Body of pancreas (tissue), 4 donors: ENCODE data around the gene THOC2. TPM values are rescaled to one million over a fixed set of nuclear protein-coding genes. Genes with fewer than 3 reads are reported as not detected.
"Not testable (repeated sequence)": the region's sequence is repeated elsewhere in the genome, so short reads cannot be mapped to it uniquely, and the experiment has no call there.

Experiments
- ATAC-seq: fragments of 150-250 bp; one replicate; pipeline ENCODE4 v1.9.1; 2016
- DNase-seq, 4 donors: peaks; one replicate each; pipeline ENCODE4 v3.0.0-alpha.2; 2019
- H3K27ac ChIP-seq, 4 donors: fragments of 200-600 bp; sonication (generic); 1 replicate in 3 of 4; 2 replicates in 1 of 4; pipeline versions ENCODE4 v1.5.1 to v1.6.1; 2016 to 2019; ENCODE audit warnings: mild to moderate bottlenecking in 1 of 4, mixed read lengths in 1 of 4, moderate library complexity in 1 of 4
- H3K27me3 ChIP-seq, 2 donors: fragments of 200-600 bp; sonication (generic); one replicate each; pipeline ENCODE4 v1.6.0; 2016; ENCODE audit warnings: mild to moderate bottlenecking in 1 of 2
- H3K36me3 ChIP-seq, 2 donors: fragments of 200-600 bp; sonication (generic); replicated peaks in 1 of 2; 2 replicates each; pipeline ENCODE4 v1.5.1; 2016; ENCODE audit warnings: low read depth in 2 of 2; ENCODE audit not compliant: insufficient read depth in 1 of 2
- H3K4me1 ChIP-seq: fragments of 200-600 bp; sonication (generic); one replicate; pipeline ENCODE4 v1.6.0; 2016
- H3K4me3 ChIP-seq, 2 donors: fragments of 200-600 bp; sonication (generic); 1 replicate in 1 of 2; 2 replicates in 1 of 2; pipeline ENCODE4 v1.5.1; 2016 to 2019
- H3K9me3 ChIP-seq, 3 donors: fragments of 200-600 bp; sonication (generic); 1 replicate in 2 of 3; 2 replicates in 1 of 3; pipeline ENCODE4 v1.5.1; 2016
- CTCF ChIP-seq, 7 experiments: fragments of 450-650 bp in 4 of 7; fragments of 200-600 bp in 3 of 7; sonication (generic) in 3 of 7; IDR thresholded peaks; one replicate each; pipeline ENCODE4 v1.5.1; 2016 to 2019; ENCODE audit warnings: antibody characterized with exemption in 7 of 7
- POLR2A ChIP-seq, 3 donors: fragments of 450-650 bp; IDR thresholded peaks; one replicate each; pipeline ENCODE4 v1.6.1; 2016; ENCODE audit warnings: antibody characterized with exemption in 3 of 3, mild to moderate bottlenecking in 2 of 3
- WGBS, 2 donors: methylation state at CpG; one replicate each; pipeline ENCODE4 v1.1.5; 2017; 5-methylcytosine and 5-hydroxymethylcytosine counted together
- intact Hi-C: fragments of 100-400 bp; cut with DNase I; formaldehyde crosslinking; loops from one replicate; pipeline ENCODE4 v1.15.1; 2023
- total RNA-seq, 2 donors: library from RNA; depleted of rRNA; stranded (reverse); fragments of >200 nt; gene quantifications; one replicate each; pipeline ENCODE4 v1.1.0, GENCODE V29; 2016

The THOC2 gene
- total RNA-seq, 2 donors from 2014 or later = 53.7 to 77.5 TPM

GRCh38 chrX:123771449-123772064 lies 38.7 kb upstream of the THOC2 start:
- Histone ChIP-seq H3K4me1 (no peaks in the 10 kb centered on the region), H3K27me3 (no peaks in the 10 kb centered on the region), H3K27ac (peak overlapping the region in 1 of 4 donors; percentile 50), H3K36me3 (no peaks in the 10 kb centered on the region), H3K4me3 (no peak overlapping the region), H3K9me3 (no peaks in the 10 kb centered on the region)
- intact Hi-C loops = no loop called here
- DNase-seq (no peak), ATAC-seq (no peak)
- 13 to 26% methylated on average over 3 to 4 of the region's 4 CpGs for WGBS, 2 donors
- TF ChIP-seq CTCF (IDR thresholded peaks at IDR 0.05) = no peak
- TF ChIP-seq POLR2A (IDR thresholded peaks at IDR 0.05) = no peak

- 5 to 9% methylated on average over 15 to 35 of the region's 38 CpGs for WGBS, 2 donors
- no peaks in the 10 kb centered on the region for H3K36me3 ChIP-seq
- DNase-seq (peak; percentile 76 to 86 (median 80)), ATAC-seq (peak; percentile 99)
- H3K4me3 ChIP-seq = no peak overlapping the region
- no peaks in the 10 kb centered on the region for H3K27me3 ChIP-seq
- intact Hi-C loops = no loop called here
- H3K4me1 ChIP-seq = no peaks in the 10 kb centered on the region
- peak in 2 of 3 donors; percentile 35 to 42 for TF ChIP-seq POLR2A (IDR thresholded peaks at IDR 0.05)
- no peak for TF ChIP-seq CTCF (IDR thresholded peaks at IDR 0.05)
- no peaks in the 10 kb centered on the region for H3K9me3 ChIP-seq
- H3K27ac ChIP-seq = peak overlapping the region; percentile 15 to 62 (median 40)
Measured at GRCh38 chrX:123764967-123765871, 32.4 kb upstream of the THOC2 start.

GRCh38 chrX:123759849-123760248 lies 27.0 kb upstream of the THOC2 start:
- DNase-seq, ATAC-seq, H3K27me3 ChIP-seq, H3K27ac ChIP-seq, H3K36me3 ChIP-seq, H3K4me3 ChIP-seq, H3K4me1 ChIP-seq, intact Hi-C loops, H3K9me3 ChIP-seq: not testable (repeated sequence)
- WGBS, 2 donors = 79 to 81% methylated on average over 2 of the region's 3 CpGs

- ATAC-seq, H3K9me3 ChIP-seq, H3K36me3 ChIP-seq, H3K4me1 ChIP-seq, H3K27me3 ChIP-seq, intact Hi-C loops, H3K4me3 ChIP-seq, H3K27ac ChIP-seq, DNase-seq: not testable (repeated sequence)
- 83% methylated on average over 1 of the region's 1 CpG; no CpG with 5 or more reads in 1 of the 2 donors for WGBS, 2 donors
Measured at GRCh38 chrX:123757794-123758193, 24.9 kb upstream of the THOC2 start.

GRCh38 chrX:123756320-123756719 lies 23.5 kb upstream of the THOC2 start:
- no peak overlapping the region for H3K27ac ChIP-seq
- H3K4me1 ChIP-seq = no peaks in the 10 kb centered on the region
- no peak for DNase-seq
- H3K36me3 ChIP-seq = no peaks in the 10 kb centered on the region
- intact Hi-C loops = no loop called here
- ATAC-seq = no peak
- no peak overlapping the region for H3K4me3 ChIP-seq
- no peak for TF ChIP-seq CTCF (IDR thresholded peaks at IDR 0.05)
- TF ChIP-seq POLR2A (IDR thresholded peaks at IDR 0.05) = no peak
- H3K27me3 ChIP-seq = no peaks in the 10 kb centered on the region
- no peaks in the 10 kb centered on the region for H3K9me3 ChIP-seq
